ENCODE data around the gene TRIM47. TPM values are rescaled to one million over a fixed set of nuclear protein-coding genes. Genes with fewer than 3 reads are reported as not detected.
"Not testable (repeated sequence)": the region's sequence is repeated elsewhere in the genome, so short reads cannot be mapped to it uniquely, and the experiment has no call there.

The TRIM47 gene
- total RNA-seq, 1 experiment from 2014 or later = 15.2 TPM

- no peak for DNase-seq (ENCODE audit: low read depth)
Observed at GRCh38 chr17:75891605-75892555, 13.5 kb upstream of the TRIM47 start.

DNA sequence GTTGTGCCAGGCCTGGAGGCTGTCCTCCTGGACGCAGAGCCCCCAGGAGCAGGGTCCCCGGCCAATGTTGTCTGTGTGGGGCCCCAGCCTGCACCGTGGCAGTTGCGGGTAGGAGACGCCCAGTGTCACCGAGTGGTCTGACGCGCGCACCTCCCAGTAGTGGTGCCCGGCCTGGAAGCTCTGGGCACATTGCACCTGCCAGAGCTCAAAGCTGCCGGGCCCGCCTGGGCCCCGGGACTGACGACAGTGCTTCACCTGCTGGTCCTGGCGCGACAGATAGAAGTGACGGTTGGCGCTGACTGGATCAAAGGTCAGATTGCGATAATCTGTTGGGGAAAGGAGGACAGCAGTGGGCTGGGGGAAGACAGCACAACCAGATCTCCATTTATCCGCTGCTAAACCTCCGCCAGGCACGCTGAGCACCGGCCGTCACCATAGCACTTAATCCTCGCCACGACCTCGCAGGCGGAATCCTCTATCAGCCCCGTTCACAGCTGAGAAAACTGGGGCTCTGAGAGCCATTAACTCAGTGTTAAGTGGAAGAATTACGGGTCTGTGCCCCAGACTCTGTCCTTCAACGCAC lies 12.7 kb upstream of the TRIM47 start:
- no peak for DNase-seq (ENCODE audit: low read depth)

DNA sequence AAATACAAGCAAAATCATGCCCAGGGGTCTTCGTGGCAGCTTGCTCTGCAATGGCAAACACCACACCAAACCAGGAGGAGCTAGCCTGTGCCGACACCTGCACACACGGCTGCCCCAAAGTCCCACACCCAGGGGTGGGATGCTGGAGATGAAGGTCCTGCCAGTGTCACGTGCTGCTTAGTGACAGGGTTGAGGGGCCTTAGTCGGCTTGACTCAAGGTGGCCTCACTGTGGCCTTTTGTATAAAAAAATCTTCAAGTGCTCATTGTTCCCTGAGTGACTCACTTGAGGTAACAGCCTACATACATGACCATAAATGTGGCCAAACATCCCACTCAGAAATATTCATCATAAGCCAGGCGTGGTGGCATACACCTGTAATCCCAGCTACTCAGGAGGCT lies 11.1 kb upstream of the TRIM47 start:
- no peak for DNase-seq (ENCODE audit: low read depth)

DNA sequence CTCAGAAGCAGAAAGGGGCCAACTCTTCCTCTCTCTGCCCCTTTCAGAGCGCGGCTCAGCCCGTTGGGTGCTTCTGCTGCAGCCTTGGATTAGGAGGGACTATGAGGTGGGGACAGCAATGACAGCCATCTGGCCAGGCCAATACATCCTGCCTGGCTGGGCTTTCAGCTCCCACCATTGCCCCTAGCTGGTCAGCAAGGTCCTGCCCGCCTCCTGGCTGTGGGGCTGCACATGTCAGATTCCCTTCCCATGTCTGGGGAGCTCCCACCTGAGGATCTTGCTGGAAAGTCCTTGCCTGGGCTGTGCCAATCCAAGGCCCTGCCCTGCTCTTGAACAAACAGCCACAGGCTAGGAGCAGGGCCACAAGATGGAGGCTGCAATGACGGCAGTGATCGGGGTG lies 10.1 kb upstream of the TRIM47 start:
- no peak for DNase-seq (ENCODE audit: low read depth)

GRCh38 chr17:75885860-75886259 lies 7.5 kb upstream of the TRIM47 start:
- not testable (repeated sequence) for DNase-seq (ENCODE audit: low read depth)

GRCh38 chr17:75885431-75885830 lies 7.0 kb upstream of the TRIM47 start:
- no peak for DNase-seq (ENCODE audit: low read depth)

- no peak for DNase-seq (ENCODE audit: low read depth)
Observed at GRCh38 chr17:75881678-75882454, 3.5 kb upstream of the TRIM47 start.

- DNase-seq (ENCODE audit: low read depth) = no peak
Observed at GRCh38 chr17:75880266-75880665, 1.9 kb upstream of the TRIM47 start.

- peak; percentile 90 for DNase-seq (ENCODE audit: low read depth)
Observed at GRCh38 chr17:75877752-75878173, 618 bp downstream of the TRIM47 start.

DNA sequence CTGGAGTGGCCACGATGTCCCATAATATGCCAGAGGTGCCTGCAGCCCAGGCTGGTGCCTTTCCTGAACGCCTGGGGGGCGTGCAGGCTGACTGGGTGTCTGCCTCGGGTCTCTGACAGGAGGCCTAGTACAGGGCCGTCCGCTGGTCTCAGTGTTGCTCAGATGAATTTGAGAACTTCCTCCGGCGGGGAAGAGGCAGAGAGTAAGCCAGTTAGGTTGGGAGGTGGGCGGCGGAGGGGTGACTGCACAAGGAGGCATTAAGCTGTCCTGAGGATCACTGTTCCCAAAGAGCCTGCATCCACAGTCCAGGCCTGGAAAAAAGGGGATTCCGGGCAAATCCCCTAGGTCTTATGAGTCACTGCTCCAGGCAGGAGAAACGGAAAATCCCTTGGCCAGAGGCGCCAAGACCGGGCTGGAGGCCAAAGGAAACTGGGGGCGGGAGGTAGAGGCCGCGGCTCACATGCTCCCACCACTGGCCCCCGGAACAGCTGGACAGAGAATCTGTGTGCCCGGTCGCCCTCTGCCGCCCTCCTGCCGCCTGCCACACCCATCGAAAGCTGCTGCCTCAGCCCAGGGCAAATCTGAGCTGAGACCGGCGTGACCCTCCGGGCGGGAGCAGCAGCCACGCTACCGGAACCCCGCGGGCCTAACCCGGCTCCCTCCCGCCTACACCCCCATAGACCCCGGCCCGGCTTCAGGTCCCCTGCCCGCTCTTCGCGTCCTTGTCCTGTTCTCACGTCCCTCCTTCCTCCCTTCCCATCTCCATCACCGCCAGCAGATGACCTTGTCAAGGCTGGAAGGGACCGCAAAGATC lies 1.2 kb downstream of the TRIM47 start:
- DNase-seq (ENCODE audit: low read depth) = peak; percentile 97

DNA sequence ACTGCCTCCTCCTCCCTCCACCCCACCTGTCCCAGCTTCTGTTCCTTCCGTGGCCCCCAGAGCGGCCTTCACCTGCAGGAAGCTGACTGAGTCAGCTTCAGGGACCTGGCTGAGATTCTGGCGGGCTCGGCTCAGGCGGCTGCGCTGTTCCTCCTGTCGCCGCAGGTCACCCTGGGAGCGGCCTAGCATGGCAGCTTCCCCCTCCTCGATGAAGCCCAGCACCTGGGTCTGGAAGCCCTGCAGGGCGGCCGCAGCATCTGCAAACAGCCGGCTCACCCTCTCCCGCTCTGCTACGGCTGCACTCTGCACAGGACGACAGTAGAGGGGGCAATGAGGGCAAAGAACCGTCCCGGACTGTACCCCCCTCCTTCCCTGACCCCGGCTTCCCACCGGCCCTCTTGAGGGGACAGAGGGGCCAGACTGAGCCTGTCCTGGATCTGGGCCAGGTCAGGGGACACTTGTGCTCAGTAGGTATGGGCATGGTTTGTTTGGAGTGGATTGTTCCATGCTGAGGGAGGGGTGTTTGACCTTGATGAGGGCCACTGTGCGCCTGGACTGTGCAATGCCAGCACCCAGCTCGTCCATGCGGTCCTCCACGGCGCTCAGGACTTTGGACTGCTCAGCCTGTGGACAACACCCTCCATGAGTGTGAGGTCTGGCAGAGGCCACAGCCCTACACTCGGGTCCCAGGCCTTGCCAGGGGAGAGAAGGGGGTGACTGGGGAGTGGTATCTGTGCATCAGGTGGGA lies 2.0 kb downstream of the TRIM47 start:
- DNase-seq (ENCODE audit: low read depth) = peak; percentile 73

GRCh38 chr17:75875940-75876189 lies 2.5 kb downstream of the TRIM47 start:
- DNase-seq (ENCODE audit: low read depth) = no peak

DNA sequence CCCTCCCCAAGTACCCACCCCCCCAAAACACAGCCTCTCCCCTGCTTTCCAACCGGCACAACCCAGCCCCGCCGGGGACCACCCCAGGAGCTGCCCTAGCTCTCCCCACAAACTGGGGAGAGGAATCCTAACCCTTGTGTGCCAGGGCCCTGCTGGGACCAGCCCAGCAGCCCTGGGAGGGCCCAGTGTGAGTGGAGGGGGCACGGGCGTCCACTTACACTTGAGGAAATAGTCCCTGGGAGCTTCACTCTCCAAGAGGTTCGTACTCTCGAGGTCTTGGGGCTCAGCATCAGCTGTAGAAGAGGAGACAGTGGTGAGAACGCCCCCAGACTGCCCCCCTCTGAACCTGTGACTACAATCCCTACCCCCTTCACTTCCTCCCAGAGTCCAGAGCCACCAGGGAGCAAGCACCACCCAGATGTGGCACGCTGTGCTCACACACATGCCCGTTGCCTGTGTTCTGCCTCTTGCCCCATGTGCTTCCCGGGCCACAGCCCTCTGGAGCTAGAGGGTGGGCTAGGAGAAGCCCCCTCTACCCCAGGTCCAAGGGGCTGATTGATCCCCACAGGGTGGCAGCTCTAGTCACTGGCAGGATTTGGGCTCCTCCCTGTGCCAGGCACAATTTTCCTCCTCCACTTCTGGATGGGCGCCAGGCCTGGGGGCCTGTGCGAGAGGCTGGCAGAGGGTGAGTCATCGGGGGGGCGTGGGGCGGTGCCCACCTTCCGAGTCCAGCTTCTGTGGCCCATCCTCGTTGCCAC lies 3.0 kb downstream of the TRIM47 start:
- no peak for DNase-seq (ENCODE audit: low read depth)

DNA sequence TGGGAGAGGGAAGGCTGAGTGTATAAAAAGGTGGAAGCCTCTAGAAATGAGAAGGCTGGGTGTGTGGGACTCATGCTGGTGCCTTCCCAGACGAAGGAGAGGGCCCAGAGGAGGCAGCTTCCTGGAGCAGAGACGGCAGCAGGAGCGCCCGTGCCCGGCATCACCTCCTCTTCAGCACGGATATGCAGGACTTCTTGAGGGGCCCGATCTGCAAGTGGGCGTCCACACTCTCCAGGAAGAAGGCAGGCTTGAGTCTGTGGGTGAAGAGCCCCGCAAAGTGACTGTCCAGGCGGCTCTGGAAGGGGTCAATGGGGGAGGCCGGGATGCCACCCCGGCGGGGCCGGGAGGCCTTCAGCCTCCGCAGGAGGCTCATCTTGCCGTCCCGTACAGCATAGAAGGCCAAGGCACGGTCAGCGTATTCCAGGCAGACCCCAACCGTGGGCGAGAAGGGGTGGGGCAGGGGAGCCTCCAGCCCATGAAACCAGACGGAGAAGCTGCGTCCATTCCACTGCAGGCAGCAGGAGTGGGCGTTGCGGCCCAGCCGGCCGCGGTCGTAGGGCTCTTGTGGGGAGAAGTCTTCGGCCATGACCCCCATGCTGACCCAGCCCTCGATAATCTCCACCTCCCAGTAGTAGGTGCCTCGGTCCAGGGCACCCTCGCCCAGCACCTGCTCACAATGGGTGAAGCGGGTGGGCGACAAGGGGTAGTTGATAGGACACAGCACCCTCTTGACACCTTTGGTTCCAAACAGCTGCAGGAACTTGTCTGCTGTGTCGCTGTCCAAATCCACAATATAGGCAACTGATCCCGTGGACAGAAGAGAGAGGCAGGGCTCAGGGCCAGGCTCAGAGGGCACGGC lies 3.8 kb downstream of the TRIM47 start:
- no peak for DNase-seq (ENCODE audit: low read depth)

DNA sequence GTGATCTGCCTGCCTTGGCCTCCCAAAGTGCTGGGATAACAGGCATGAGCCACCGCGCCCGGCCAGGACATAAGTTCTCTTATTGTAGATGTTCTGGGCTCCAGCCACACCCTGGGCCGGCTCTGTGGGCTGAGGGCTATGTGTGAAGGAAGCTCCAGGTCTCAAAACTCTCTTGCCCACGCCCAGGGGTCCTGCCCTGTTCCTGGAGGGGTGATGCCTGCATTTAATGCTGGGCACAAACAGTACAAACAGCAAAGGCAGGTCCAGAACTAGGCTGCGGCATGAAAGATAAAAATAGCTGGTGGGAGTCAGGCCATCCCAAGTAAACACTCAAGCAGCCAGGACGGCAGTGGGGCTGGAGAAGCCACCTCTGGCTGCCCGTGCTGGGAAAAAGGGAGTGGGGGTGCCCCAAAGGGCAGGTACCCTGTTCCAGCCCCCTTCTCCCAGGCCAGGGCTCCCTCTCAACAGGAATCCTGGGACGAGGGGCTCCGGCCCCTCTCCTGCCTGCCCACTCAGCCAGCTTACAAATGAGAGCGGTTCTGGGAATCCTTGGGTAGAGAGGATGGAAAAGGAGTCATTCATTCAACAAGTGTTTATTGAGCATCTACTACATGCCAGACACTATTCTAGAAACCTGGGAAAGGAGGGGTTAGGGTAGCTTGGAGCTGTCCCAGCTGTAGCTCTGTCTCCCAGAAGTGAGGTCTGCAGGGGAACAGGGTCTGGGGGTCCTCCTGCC lies 4.6 kb downstream of the TRIM47 start:
- DNase-seq (ENCODE audit: low read depth) = no peak

GRCh38 chr17:75872434-75873351 lies 5.7 kb downstream of the TRIM47 start:
- DNase-seq (ENCODE audit: low read depth) = peak; percentile 78

- DNase-seq (ENCODE audit: low read depth) = not testable (repeated sequence)
Observed at GRCh38 chr17:75870228-75870627, 8.2 kb downstream of the TRIM47 start.
